HepG2 (cell line): Measurements from ENCODE around the gene EIF4ENIF1. TPM values are rescaled to one million over a fixed set of nuclear protein-coding genes. Genes with fewer than 3 reads are reported as not detected.

Experiments used
- ATAC-seq: fragments of 200-7000 bp; cut with Tn5 transposase; 3 replicates; pipeline ENCODE4 v1.9.1; 2020; ENCODE audit warnings: mild to moderate bottlenecking, moderate library complexity
- BruUV-seq: library from RNA; stranded (reverse); fragments of 400-500 nt; replicated peaks from 2 replicates; lab custom pipeline; 2021; lab: Mats Ljungman, UMichigan
- CTCF ChIA-PET: fragments of 300-600 bp; formaldehyde crosslinking; extraction: SDS; loops from one replicate; lab custom pipeline; 2021; ENCODE audit warnings: low total read pairs, inconsistent platforms, low intra/inter-chr PET ratio; lab: Yijun Ruan, JAX
- POLR2A ChIA-PET: fragments of 350-600 bp; sonication (Branson Sonifier 250); formaldehyde crosslinking; loops from one replicate; lab custom pipeline; 2020; ENCODE audit warnings: antibody characterized with exemption, inconsistent platforms; lab: Yijun Ruan, JAX
- DNase-seq: peaks from one replicate; pipeline ENCODE4 v3.0.0-alpha.2; 2015; ENCODE audit warnings: low spot score
- FAIRE-seq: peaks from 3 replicates; lab custom pipeline; 2011; peaks lifted over from hg19 to GRCh38; lab: Jason Lieb, UNC
- H2AFZ ChIP-seq: one replicate; pipeline ENCODE4 v1.6.1; 2011; ENCODE audit warnings: low read length, inconsistent platforms
- H3K27ac ChIP-seq: fragments of 300-600 bp; 3 replicates; pipeline ENCODE4 v1.8.0; 2011; ENCODE audit warnings: mixed run types, mild to moderate bottlenecking, mixed read lengths, low read length, inconsistent platforms; ENCODE audit not compliant: insufficient read depth; ENCODE audit errors: extremely low read length
- H3K27me3 ChIP-seq, 2 experiments: fragments of 200-600 bp in 1 of 2; 2 replicates in 1 of 2; 3 replicates in 1 of 2; pipeline versions ENCODE4 v1.6.0 to v1.8.0; 2011; ENCODE audit warnings: low read length in 2 of 2, mild to moderate bottlenecking in 2 of 2, moderate library complexity in 2 of 2, inconsistent platforms in 1 of 2; ENCODE audit not compliant: insufficient read depth in 2 of 2, control insufficient read depth in 1 of 2
- H3K36me3 ChIP-seq, 2 experiments: fragments of 200-600 bp in 1 of 2; replicated peaks in 1 of 2; 2 replicates in 1 of 2; 3 replicates in 1 of 2; pipeline versions ENCODE4 v1.5.1 to v1.8.0; 2011; ENCODE audit warnings: low read length in 2 of 2, inconsistent platforms in 1 of 2; ENCODE audit not compliant: insufficient read depth in 2 of 2, control insufficient read depth in 1 of 2
- H3K4me1 ChIP-seq: 2 replicates; pipeline ENCODE4 v1.5.1; 2012; ENCODE audit warnings: low read length, inconsistent platforms; ENCODE audit not compliant: insufficient read depth
- H3K4me2 ChIP-seq: 2 replicates; pipeline ENCODE4 v1.6.0; 2011; ENCODE audit warnings: low read depth, low read length, inconsistent platforms
- H3K4me3 ChIP-seq, 3 experiments: fragments of 200-600 bp in 1 of 3; sonication (generic), shearing (Covaris generic) in 1 of 3; replicated peaks in 1 of 3; 2 replicates each; pipeline ENCODE4 v1.5.1; 2011 to 2016; ENCODE audit warnings: low read length in 3 of 3, inconsistent platforms in 2 of 3, low read depth in 2 of 3, mild to moderate bottlenecking in 2 of 3, control low read depth in 1 of 3, mixed read lengths in 1 of 3; ENCODE audit not compliant: insufficient read depth in 1 of 3
- H3K79me2 ChIP-seq: one replicate; pipeline ENCODE4 v1.6.1; 2011; ENCODE audit warnings: low read length, inconsistent platforms; ENCODE audit not compliant: insufficient read depth
- H3K9ac ChIP-seq: 2 replicates; pipeline ENCODE4 v1.6.0; 2011; ENCODE audit warnings: mild to moderate bottlenecking, low read depth, low read length, inconsistent platforms; ENCODE audit not compliant: insufficient read depth
- H3K9me3 ChIP-seq: 2 replicates; pipeline ENCODE4 v1.5.1; 2012; ENCODE audit warnings: mild to moderate bottlenecking, low read length
- H4K20me1 ChIP-seq: 2 replicates; pipeline ENCODE4 v1.6.0; 2011; ENCODE audit warnings: inconsistent platforms, mild to moderate bottlenecking, low read length, moderate library complexity; ENCODE audit not compliant: insufficient read depth
- HNRNPL ChIP-seq: fragments of 200-400 bp; formaldehyde crosslinking; IDR thresholded peaks from 2 replicates; pipeline ENCODE4 v1.6.1; 2017; ENCODE audit warnings: mild to moderate bottlenecking, low read depth, low read length
- MAFF ChIP-seq: IDR thresholded peaks from 2 replicates; pipeline ENCODE4 v1.6.1; 2011; ENCODE audit warnings: low read depth, low read length, improper control_type of control experiment
- MAFK ChIP-seq, 2 experiments: IDR thresholded peaks in 1 of 2; conservative IDR thresholded peaks in 1 of 2; 2 replicates each; pipeline ENCODE4 v1.6.1; 2011; ENCODE audit warnings: improper control_type of control experiment in 2 of 2, low read length in 2 of 2
- SCMH1 ChIP-seq: sonication (generic); formaldehyde crosslinking; IDR thresholded peaks from 2 replicates; pipeline ENCODE4 v1.9.0; 2021; ENCODE audit warnings: missing genetic modification reagents, mild to moderate bottlenecking, borderline replicate concordance
- ZNF552 ChIP-seq: sonication (generic); formaldehyde crosslinking; IDR thresholded peaks from 2 replicates; pipeline ENCODE4 v1.9.0; 2022; ENCODE audit warnings: missing genetic modification reagents, mild to moderate bottlenecking, borderline replicate concordance
- WGBS: methylation state at CpG from one replicate; pipeline ENCODE4 v1.1.6; 2017; ENCODE audit warnings: low lambda C conversion rate; 5-methylcytosine and 5-hydroxymethylcytosine counted together
- in situ Hi-C: cut with HindIII; loops from 2 replicates; pipeline ENCODE4 v1.10.0; 2017; ENCODE audit warnings: low pct_unique_long_range_greater_than_20kb; ENCODE audit not compliant: extremely low pct_ligation_motif_present
- intact Hi-C: fragments of 100-400 bp; cut with micrococcal nuclease; formaldehyde crosslinking; loops from one replicate; pipeline ENCODE4 v1.10.0; 2022; ENCODE audit not compliant: unreplicated experiment
- polyA plus RNA-seq, 8 experiments: library from polyadenylated mRNA; depleted of rRNA in 3 of 8; stranded (reverse) in 7 of 8; unstranded in 1 of 8; fragments of >200 nt; fragmentation: Illumina TruSeq in 4 of 8; extraction: Trizol in 4 of 8; gene quantifications; 2 replicates each; pipeline versions ENCODE4 v1.2.1 to v1.2.3, GENCODE V29; 2011 to 2016; ENCODE audit warnings: low read depth in 4 of 8, missing spikeins in 1 of 8, mixed read lengths in 1 of 8; ENCODE audit not compliant: insufficient read depth in 1 of 8
- total RNA-seq, 5 experiments: library from RNA; depleted of rRNA; stranded (reverse); fragments of >200 nt; fragmentation: Illumina TruSeq; extraction: Trizol; gene quantifications; 2 replicates each; pipeline ENCODE4 v1.2.3, GENCODE V29; 2016; ENCODE audit warnings: low read depth in 1 of 5
- TF ChIP-seq, protein P1 (sequence below): sonication (generic); formaldehyde crosslinking; IDR thresholded peaks from 2 replicates; pipeline ENCODE4 v1.8.1; 2023; ENCODE audit warnings: mild to moderate bottlenecking, moderate library complexity, missing genetic modification reagents

EIF4ENIF1 gene
- total and polyA plus RNA-seq, 2 of the 13 experiments (the other 11 are each of a cell fraction or from before 2014, with no cell fraction given) = 11.9 to 12.3 TPM

DNA sequence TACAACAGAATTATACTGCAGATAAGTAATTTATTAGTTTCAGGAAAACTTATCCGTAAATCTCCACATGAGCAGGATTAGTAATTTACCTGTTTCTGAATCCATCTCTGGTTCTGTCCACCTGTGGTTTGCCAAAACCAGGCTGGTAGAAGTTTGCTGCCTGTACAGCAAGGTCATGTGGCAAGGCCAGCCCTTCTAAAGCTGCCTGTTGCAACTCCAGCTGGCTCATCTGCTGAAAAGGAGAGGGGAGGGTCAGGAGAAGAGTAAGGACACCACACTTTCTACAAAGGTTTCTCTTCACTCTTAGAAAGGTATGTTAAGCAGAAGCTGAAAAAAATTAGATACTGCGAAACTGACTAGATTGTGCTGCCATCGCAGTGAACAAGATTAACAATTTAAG lies 42.3 kb downstream of the EIF4ENIF1 start (continued):
- TF ChIP-seq ZNF552 (CRISPR knock-in tag) (no peak), HNRNPL (no peak)

DNA sequence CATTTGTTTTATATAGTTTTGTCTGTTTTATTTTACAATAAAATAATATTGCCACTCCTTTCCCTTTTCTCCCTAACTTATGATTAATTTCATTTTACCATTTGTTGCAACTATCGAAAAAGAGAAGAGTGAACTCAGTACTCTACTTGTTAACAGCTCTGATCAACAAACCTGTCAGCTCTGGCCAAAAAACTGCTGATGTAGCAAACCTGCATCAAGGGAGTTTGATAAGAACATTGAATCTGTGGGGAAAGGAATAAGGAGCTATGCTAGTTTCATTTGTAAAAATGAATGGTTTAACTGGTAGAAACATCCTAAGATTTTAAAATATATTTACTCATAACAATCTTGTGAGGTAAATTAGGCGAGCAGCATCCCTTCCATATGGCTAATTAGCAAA lies 42.9 kb downstream of the EIF4ENIF1 start:
- H3K4me2 ChIP-seq = no peak overlapping the region
- H3K9ac ChIP-seq = no peak overlapping the region
- peaks cover 17 to 57% of the 10 kb centered on the region in 2 experiments for H3K36me3 ChIP-seq
- no peak for ATAC-seq
- no peaks in the 10 kb centered on the region for H4K20me1 ChIP-seq
- in situ Hi-C loops = no loop called here
- POLR2A ChIA-PET = no interaction called here
- WGBS = 94% methylated on average over 2 of the region's 2 CpGs
- no peaks in the 10 kb centered on the region for H3K9me3 ChIP-seq
- TF ChIP-seq SCMH1 (CRISPR knock-in tag) (no peak), MAFF (peak; percentile 94), MAFK (conservative IDR thresholded peaks at IDR 0.05 in 1 of 2, IDR thresholded peaks at IDR 0.05 in 1 of 2; ENCODE audit: low read length in 2 of 2) (peak; percentile 96 to 97)
- TF ChIP-seq, protein P1, sequence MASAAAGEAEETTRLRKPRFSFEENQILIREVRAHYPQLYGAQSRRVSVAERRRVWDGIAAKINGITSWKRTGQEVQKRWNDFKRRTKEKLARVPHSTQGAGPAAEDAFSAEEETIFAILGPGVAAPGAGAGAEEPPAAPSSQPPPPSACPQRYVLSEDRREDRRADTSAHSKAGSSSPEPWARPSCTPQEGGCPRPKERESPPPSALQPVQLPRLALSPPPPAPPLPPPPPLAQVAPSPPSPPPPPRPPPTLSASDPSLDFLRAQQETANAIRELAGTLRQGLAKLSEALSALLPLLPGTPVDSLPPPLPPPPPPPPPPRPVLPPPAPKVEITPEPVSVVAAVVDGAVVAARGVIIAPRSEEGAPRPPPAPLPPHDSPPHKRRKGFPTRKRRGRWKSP (CRISPR knock-in tag) = no peak
- CTCF ChIA-PET = no interaction called here
- H3K27ac ChIP-seq = no peak overlapping the region
- H3K4me1 ChIP-seq = no peaks in the 10 kb centered on the region
- FAIRE-seq = no peak
- no peak for DNase-seq
- no peaks in the 10 kb centered on the region for H3K27me3 ChIP-seq
- intact Hi-C loops = no loop called here
- H3K79me2 ChIP-seq = no peaks in the 10 kb centered on the region
- no peak overlapping the region for H2AFZ ChIP-seq
- BruUV-seq = no TSS peak
- H3K4me3 ChIP-seq = no peak overlapping the region
